H1 (cell line): ENCODE measurements around the gene DGKA.
"Not testable (repeated sequence)": the region's sequence is repeated elsewhere in the genome, so short reads cannot be mapped to it uniquely, and the experiment has no call there.

ENCODE experiments used
- ASH2L ChIP-seq: fragments of 200-600, 300-600 bp; sonication (generic); IDR thresholded peaks from one replicate; pipeline ENCODE4 v1.7.1; 2017; ENCODE audit warnings: low read length
- CEBPB ChIP-seq: IDR thresholded peaks from 2 replicates; pipeline ENCODE4 v1.6.1; 2012; ENCODE audit warnings: low read depth, low read length
- GTF2F1 ChIP-seq: IDR thresholded peaks from 2 replicates; pipeline ENCODE4 v1.6.1; 2012; ENCODE audit warnings: low read depth, low read length, improper control_type of control experiment, borderline replicate concordance
- POLR2A ChIP-seq, 2 experiments: IDR thresholded peaks; 1 replicate in 1 of 2; 2 replicates in 1 of 2; pipeline ENCODE4 v1.6.1; 2011; ENCODE audit warnings: low read depth in 2 of 2, low read length in 2 of 2, mild to moderate bottlenecking in 2 of 2; ENCODE audit errors: control extremely low read depth in 1 of 2
- POLR2AphosphoS5 ChIP-seq: IDR thresholded peaks from 2 replicates; pipeline ENCODE4 v1.6.1; 2011; ENCODE audit warnings: low read depth, low read length
- SAP30 ChIP-seq: fragments of 300-600 bp; sonication (generic); IDR thresholded peaks from 2 replicates; pipeline ENCODE4 v1.7.1; 2012; ENCODE audit warnings: low read length, moderate library complexity, mild to moderate bottlenecking, inconsistent platforms; ENCODE audit not compliant: insufficient read depth, insufficient replicate concordance
- SIX5 ChIP-seq: IDR thresholded peaks from 2 replicates; pipeline ENCODE4 v1.6.1; 2011; ENCODE audit warnings: mild to moderate bottlenecking, low read depth, low read length
- TAF1 ChIP-seq: IDR thresholded peaks from 2 replicates; pipeline ENCODE4 v1.6.1; 2011; ENCODE audit warnings: mild to moderate bottlenecking, low read depth, low read length
- TF ChIP-seq, protein P1 (sequence below), 3 experiments: IDR thresholded peaks; 1 replicate in 2 of 3; 2 replicates in 1 of 3; pipeline versions ENCODE4 v1.5.1 to v1.6.1; 2011; ENCODE audit warnings: low read length in 3 of 3, mild to moderate bottlenecking in 3 of 3, inconsistent platforms in 2 of 3, low read depth in 1 of 3, moderate library complexity in 1 of 3; ENCODE audit not compliant: insufficient read depth in 1 of 3; ENCODE audit errors: control extremely low read depth in 1 of 3

DNA sequence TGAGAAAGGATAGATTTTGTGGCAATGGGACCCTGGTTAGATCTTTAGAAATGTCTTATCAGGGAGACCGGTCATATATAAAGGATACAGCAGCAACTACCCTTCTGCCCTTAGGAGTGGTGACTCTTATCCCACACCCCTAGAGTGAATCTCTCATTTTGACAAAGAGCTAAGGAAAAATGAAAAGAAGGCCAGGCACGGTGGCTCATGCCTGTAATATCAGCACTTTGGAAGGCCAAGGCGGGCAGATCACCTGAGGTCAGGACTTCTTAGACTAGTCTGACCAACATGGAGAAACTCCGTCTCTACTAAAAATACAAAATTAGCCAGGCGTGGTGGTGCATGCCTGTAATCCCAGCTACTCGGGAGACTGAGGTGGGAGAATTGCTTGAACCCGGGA is 55.0 kb downstream of the DGKA start:
- TF ChIP-seq, protein P1, sequence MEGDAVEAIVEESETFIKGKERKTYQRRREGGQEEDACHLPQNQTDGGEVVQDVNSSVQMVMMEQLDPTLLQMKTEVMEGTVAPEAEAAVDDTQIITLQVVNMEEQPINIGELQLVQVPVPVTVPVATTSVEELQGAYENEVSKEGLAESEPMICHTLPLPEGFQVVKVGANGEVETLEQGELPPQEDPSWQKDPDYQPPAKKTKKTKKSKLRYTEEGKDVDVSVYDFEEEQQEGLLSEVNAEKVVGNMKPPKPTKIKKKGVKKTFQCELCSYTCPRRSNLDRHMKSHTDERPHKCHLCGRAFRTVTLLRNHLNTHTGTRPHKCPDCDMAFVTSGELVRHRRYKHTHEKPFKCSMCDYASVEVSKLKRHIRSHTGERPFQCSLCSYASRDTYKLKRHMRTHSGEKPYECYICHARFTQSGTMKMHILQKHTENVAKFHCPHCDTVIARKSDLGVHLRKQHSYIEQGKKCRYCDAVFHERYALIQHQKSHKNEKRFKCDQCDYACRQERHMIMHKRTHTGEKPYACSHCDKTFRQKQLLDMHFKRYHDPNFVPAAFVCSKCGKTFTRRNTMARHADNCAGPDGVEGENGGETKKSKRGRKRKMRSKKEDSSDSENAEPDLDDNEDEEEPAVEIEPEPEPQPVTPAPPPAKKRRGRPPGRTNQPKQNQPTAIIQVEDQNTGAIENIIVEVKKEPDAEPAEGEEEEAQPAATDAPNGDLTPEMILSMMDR (IDR thresholded peaks at IDR 0.05; ENCODE audit: control extremely low read depth in 1 of 3, insufficient read depth in 1 of 3, low read depth in 1 of 3, low read length in 3 of 3) = not testable (repeated sequence)
- TF ChIP-seq POLR2A (IDR thresholded peaks at IDR 0.05; ENCODE audit: control extremely low read depth in 1 of 2, low read depth in 2 of 2, low read length in 2 of 2); TAF1; ASH2L; CEBPB; GTF2F1; SAP30; SIX5; POLR2AphosphoS5: not testable (repeated sequence)
